ENCODE data around the gene FAM131A.

DNA sequence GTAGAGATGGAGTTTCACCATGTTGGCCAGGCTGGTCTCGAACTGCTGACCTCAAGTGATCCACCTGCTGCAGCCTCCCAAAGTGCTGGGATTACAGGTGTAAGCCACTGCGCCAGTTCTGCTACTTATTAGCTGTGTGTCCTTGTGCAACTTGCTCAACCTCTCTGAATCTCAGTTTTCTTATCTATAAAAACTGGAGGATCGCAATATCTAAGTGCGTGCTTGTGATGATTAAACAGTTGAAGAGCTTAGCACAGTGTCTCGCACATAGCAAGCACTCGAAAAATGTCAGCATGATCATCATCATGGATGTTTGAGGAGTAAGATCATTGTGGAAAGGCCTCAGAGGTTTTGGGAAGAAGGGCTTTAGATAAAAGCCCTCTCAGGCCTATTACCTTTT is 13.2 kb downstream of the FAM131A start:
- TF ChIP-seq HDGF (IDR thresholded peaks at IDR 0.05; ENCODE audit: borderline replicate concordance) (no peak), SP1 (IDR thresholded peaks at IDR 0.05) (no peak), FOXK2 (IDR thresholded peaks at IDR 0.05) (no peak), CTBP1 (IDR thresholded peaks at IDR 0.05; ENCODE audit: borderline replicate concordance) (no peak), ELF4 (IDR thresholded peaks at IDR 0.05) (no peak), FOXA1 (IDR thresholded peaks at IDR 0.05) (no peak)
- TF ChIP-seq, protein P1, sequence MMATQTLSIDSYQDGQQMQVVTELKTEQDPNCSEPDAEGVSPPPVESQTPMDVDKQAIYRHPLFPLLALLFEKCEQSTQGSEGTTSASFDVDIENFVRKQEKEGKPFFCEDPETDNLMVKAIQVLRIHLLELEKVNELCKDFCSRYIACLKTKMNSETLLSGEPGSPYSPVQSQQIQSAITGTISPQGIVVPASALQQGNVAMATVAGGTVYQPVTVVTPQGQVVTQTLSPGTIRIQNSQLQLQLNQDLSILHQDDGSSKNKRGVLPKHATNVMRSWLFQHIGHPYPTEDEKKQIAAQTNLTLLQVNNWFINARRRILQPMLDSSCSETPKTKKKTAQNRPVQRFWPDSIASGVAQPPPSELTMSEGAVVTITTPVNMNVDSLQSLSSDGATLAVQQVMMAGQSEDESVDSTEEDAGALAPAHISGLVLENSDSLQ (IDR thresholded peaks at IDR 0.05): no peak
